HG03108 (cell line): Measurements from ENCODE around the gene KCNC1.

ENCODE experiments used
- ATAC-seq: cut with Tn5 transposase; IDR thresholded peaks from one replicate; pipeline ENCODE4 v1.9.1; 2021; ENCODE audit warnings: moderate library complexity; ENCODE audit not compliant: unreplicated experiment

Gene KCNC1

DNA sequence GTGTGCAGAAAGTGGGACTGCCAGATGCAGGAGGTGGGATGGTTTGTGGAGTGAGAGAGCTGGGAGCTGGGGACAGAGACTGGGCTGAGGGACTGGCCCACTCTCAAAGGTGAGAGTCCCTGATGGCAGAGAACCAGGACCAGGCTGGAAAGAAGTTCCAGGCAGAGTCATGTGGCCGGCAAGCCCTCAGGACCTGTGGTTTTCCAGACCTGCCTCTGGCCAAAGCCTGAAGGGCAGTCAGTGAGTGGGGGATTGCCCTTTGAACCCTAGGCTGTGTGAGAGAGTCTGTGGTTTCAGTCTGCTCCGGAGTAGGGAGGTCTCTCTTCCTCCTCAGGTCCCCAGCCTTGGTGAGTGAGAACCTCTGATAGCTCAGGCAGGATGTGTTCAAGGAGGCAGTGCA lies 17.0 kb downstream of the KCNC1 start:
- ATAC-seq = no peak

GRCh38 chr11:17752144-17752543 lies 17.6 kb downstream of the KCNC1 start:
- no peak for ATAC-seq

- ATAC-seq = no peak
Measured at GRCh38 chr11:17753153-17753552, 18.6 kb downstream of the KCNC1 start.

GRCh38 chr11:17753641-17754040 lies 19.1 kb downstream of the KCNC1 start:
- no peak for ATAC-seq

GRCh38 chr11:17755891-17756290 lies 21.3 kb downstream of the KCNC1 start:
- ATAC-seq = no peak

DNA sequence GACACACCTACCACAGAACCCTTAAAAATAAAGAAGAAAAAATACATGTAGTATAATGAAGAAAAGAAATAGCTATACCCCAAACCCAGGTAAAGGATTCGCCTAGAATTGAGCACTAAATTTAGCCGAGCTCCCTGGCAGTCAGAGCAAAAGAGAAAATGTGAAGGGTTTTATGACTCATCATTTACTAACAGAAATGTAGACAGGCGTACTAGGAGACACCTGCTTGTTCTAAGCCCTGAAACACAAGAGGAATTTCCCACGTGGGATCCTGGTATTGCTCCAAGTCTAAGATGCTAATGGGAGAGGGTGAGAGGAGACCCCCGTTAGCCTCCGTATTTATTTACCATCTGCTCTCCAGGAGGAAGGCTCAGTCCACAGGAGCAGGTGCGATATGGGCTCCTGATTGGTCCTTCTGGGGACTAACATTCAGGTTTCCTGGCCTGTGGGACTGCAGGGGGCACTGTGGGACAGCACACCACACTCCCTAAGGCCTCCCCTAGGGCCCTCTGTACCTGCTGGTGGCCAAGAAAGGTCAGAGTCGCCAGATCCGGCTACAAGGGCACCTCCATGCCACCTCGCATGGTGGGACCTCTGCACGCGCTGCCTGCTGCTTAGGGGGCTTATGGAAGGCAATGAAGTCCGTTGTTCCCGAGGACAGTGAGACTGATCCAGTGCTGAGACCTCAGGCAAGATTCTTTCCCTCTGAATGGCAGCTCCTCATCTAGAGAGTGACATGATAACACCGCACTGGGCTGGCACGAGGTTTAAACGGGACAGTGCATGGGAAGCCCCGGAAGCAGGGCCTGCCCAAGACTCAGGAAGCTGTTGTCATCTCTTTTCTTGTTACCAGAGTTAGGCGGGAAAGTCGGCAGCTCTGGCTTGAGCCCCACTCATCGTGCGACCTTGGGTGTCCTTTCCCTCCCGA lies 25.8 kb downstream of the KCNC1 start:
- ATAC-seq = no peak

- no peak for ATAC-seq
Measured at GRCh38 chr11:17762309-17762974, 27.9 kb downstream of the KCNC1 start.

DNA sequence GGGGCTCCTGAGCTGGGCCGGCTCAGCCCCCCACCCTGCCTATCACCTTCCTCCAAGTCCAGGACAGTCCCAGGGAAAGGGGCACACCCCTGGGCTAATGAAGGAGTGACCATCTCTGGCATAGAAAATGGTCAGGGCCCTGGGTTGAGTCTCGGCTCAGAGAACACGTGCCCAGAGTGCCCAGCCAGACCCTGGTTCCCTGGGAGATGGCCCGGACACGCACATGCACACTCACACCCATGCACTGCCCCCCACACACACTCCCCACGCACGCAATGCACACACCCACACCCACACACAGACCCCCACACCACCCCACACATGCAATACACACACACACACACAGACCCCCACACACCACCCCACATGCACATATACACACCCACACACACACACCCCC lies 28.7 kb downstream of the KCNC1 start:
- ATAC-seq = no peak

DNA sequence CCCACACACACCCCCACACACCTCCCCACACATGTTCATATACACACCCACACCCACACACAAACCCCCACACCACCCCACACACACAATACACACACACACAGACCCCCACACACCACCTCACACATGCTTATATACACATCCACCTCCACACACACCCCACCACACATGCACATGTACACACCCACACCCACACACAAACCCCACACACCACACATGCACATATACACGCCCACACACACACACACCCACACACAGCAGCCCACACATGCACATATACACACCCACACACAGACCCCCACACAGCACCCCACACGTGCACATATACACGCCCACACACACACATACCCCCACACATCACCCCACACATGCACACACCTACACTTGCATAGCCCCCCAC lies 29.1 kb downstream of the KCNC1 start:
- no peak for ATAC-seq

- ATAC-seq = no peak
Measured at GRCh38 chr11:17764446-17765218, 30.1 kb downstream of the KCNC1 start.

GRCh38 chr11:17765356-17766072 lies 30.9 kb downstream of the KCNC1 start:
- no peak for ATAC-seq

DNA sequence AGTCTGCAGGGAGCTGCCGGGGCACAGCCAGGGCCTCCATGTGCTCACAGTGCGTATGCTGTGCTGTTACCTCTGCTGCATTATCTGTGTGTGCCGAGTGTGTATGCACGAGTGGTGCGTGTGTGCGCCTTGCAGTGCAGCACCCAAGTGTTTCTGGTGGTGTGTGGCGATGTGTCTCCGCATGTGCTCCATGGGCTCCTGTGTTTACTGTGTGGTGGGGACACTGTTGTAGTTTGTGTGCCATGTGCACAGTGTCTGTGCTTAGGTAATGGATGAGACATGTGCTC lies 31.4 kb downstream of the KCNC1 start:
- no peak for ATAC-seq

DNA sequence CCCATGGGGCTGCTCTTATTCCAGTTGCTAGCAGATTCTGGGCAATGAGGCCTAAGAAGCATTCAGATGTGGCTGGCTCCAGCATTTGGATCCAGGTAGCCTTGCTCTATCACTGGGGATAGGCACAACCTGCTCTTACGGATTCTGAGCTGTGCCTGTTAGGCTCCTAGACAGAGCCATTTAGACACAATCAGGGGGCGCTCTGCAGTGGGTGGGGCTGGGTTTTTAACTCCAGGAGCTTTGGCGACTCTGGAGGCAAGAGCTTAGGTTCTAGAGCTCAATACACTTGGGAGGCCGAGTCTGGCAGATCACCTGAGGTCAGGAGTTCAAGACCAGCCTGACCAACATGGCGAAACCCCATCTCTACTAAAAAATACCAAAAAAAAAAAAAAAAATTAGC lies 32.0 kb downstream of the KCNC1 start:
- no peak for ATAC-seq

DNA sequence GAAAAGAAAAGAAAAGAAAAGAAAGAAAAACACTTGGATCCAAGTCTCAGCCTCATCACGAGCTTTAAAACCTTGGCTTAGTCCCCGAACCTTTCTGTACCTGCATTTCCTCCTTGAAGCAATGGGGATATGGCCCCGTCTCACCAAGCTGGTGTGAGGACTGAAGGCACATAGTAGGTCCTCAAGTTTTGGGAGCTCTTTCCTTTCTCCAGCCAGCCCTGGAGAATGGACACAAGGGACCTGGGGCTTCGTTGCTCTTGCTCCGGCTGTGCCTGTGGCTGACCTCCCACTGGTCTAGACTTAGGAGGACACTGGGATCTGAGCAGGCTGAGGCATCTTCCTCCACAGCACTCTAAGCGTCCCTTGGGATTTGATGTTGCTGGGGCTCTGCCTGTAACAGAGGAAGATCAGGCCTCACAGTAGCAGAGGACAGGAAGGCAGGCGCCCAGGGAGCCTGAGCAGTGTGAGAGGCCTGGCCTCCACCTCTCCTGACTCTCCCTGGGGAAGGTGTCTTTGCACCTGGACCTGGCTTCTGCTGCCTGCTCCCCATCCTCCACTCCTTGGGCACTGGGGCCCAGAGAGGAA lies 32.8 kb downstream of the KCNC1 start:
- ATAC-seq = no peak

- ATAC-seq = no peak
Measured at GRCh38 chr11:17767914-17768313, 33.3 kb downstream of the KCNC1 start.

DNA sequence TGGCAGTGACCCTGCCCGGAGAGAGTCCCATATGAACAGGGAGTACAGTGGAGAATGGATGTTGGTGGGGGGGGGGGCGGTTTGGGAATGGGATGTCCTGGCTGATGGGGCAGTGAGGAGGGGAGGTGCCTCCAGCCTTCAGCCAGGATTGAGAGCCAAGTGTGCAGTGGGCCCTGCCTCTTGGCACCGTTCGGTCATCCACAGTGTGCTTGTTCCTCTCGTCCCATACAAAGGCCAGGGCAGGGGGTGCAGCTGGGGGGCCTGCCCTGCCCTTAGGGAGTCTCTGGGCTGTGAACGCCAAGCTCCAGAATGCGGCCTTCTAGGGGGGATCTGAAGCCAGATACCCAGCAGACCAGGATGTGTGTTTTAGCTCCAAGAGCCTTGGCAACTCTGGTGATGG lies 34.0 kb downstream of the KCNC1 start:
- ATAC-seq = no peak

DNA sequence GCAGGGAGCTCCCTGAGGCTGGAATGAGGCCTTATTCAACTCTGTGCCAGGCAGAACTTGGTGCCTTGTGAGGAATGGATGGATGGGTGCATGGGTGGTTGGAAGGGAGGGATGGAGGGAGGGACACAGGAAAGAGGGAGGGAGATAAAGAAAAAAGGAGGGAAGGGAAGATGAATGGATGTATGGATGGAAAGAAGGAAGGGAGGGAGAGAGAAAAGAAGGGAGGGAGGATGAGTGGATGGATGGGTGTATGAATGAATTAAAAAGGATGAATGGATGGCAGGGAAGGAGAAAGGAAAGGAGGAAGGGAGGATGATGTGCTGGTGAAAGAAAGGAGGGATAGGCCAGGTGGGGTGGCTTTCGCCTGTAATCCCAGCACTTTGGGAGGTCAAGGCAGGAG lies 34.6 kb downstream of the KCNC1 start:
- no peak for ATAC-seq

- no peak for ATAC-seq
Measured at GRCh38 chr11:17770048-17770652, 35.6 kb downstream of the KCNC1 start.

- ATAC-seq = no peak
Measured at GRCh38 chr11:17770917-17771316, 36.3 kb downstream of the KCNC1 start.

- ATAC-seq = no peak
Measured at GRCh38 chr11:17771415-17771814, 36.8 kb downstream of the KCNC1 start.
